Cerebellar cortex (tissue), 1 donor: ENCODE data around the gene VANGL1.

Source experiments
- DNase-seq: peaks from one replicate; pipeline ENCODE4 v3.0.0-alpha.2; 2015; ENCODE audit warnings: low spot score

The VANGL1 gene

DNA sequence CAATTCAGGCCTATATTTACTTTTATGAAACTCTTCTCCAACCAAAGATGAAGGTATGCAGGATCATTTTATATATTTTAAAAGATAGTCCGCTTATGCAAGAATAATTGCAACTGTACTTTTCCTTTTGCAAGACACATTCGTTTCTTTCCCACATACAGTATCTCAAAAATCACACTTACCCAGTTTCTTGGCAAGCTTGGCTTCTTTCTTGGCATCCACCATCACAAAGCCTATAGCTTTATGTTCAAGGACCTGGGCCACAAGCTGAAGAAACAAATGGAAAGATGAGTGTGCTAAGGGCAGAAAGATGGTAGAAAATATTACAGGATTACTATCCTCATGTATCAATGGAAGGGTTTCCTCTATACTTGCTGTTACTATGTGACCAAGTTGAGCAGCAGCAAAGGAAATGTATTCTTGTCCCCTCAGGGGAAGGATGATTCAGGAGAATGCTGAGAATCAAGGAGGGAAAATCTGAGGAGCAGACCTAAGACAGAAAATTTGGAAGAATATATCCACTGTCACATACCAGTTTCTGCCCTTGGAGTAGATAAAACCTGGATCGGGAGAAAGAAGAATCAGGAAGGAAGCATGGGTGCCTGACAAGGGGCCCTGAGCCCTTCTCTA, 103.0 kb downstream of the VANGL1 start:
- no peak for DNase-seq

DNA sequence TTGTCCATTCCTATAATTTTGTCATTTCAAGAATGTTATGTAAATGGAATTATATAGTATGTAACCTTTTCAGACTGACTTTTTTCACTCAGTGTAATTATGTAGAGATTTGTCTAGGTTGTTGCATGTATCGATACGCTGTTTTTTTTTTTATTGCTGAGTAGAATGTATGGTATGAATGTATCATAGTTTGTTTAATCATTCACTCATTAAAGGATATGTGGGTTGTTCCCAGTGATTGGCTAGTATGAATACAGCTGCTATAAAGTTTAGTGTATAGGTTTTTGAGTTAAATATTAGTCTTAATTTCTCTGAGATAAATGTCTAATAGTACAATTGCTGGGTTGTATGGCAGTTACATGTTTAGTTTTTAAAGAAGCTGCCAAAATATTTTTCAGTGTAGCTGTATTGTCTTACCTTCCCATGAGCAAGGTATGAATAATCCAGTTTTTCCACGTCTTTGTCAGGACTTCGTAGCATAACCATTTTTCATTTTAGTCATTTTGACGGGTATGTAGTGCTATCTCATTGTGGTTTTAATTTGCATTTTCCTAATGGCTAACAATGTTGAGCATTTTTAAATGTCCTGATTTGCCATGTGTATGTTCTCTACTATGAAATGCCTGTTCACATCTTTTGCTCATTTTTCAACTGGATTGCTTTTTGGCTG, 104.4 kb downstream of the VANGL1 start:
- no peak for DNase-seq
